GM23338 (cell line): ENCODE measurements around the gene ZNF555. TPM values are rescaled to one million over a fixed set of nuclear protein-coding genes. Genes with fewer than 3 reads are reported as not detected.

ENCODE experiments used
- ATAC-seq: fragments of 200-7000 bp; cut with Tn5 transposase; 3 replicates; pipeline ENCODE4 v1.9.1; 2020
- DNase-seq: peaks from one replicate; pipeline ENCODE4 v3.0.0-alpha.2; 2015; ENCODE audit warnings: low spot score
- H2AFZ ChIP-seq: fragments of 200-600 bp; sonication (generic); 2 replicates; pipeline ENCODE4 v1.8.0; 2016; ENCODE audit warnings: antibody characterized with exemption, mild to moderate bottlenecking, moderate library complexity
- H3F3A ChIP-seq: fragments of 200-600 bp; sonication (generic); replicated peaks from 2 replicates; pipeline ENCODE4 v1.8.0; 2017; ENCODE audit warnings: antibody characterized with exemption, mixed run types, low read depth
- H3K27ac ChIP-seq: fragments of 200-600 bp; sonication (generic); 2 replicates; pipeline ENCODE4 v1.6.1; 2016; ENCODE audit warnings: low read depth
- H3K27me3 ChIP-seq: fragments of 200-600 bp; sonication (generic); 2 replicates; pipeline ENCODE4 v1.8.0; 2016; ENCODE audit warnings: mild to moderate bottlenecking, mixed run types, moderate library complexity; ENCODE audit not compliant: insufficient read depth
- H3K36me3 ChIP-seq: fragments of 200-600 bp; sonication (generic); 2 replicates; pipeline ENCODE4 v1.8.0; 2016; ENCODE audit warnings: mild to moderate bottlenecking; ENCODE audit not compliant: insufficient read depth
- H3K4me1 ChIP-seq: fragments of 200-600 bp; sonication (generic); 2 replicates; pipeline ENCODE4 v1.8.0; 2016; ENCODE audit warnings: mild to moderate bottlenecking, moderate library complexity; ENCODE audit not compliant: insufficient read depth
- H3K4me2 ChIP-seq: fragments of 200-600 bp; sonication (generic); 2 replicates; pipeline ENCODE4 v1.7.1; 2017; ENCODE audit warnings: mixed run types
- H3K4me3 ChIP-seq: fragments of 200-600 bp; sonication (generic); 2 replicates; pipeline ENCODE4 v1.6.1; 2016; ENCODE audit warnings: mixed run types
- H3K79me2 ChIP-seq: fragments of 200-600 bp; sonication (generic); replicated peaks from 2 replicates; pipeline ENCODE4 v1.8.0; 2017; ENCODE audit warnings: mild to moderate bottlenecking; ENCODE audit not compliant: insufficient read depth
- H3K9me2 ChIP-seq: fragments of 200-600 bp; sonication (generic); 2 replicates; pipeline ENCODE4 v1.8.0; 2017; ENCODE audit not compliant: insufficient read depth
- H4K20me1 ChIP-seq: fragments of 200-600 bp; sonication (generic); replicated peaks from 2 replicates; pipeline ENCODE4 v1.8.0; 2017; ENCODE audit warnings: mild to moderate bottlenecking; ENCODE audit not compliant: insufficient read depth
- H3K27ac Mint-ChIP-seq: 2 replicates; pipeline ENCODE4 v1.8.0; 2020; ENCODE audit warnings: inconsistent platforms, mild to moderate bottlenecking, moderate library complexity, mixed read lengths
- H3K27me3 Mint-ChIP-seq: 3 replicates; pipeline ENCODE4 v1.8.0; 2022; ENCODE audit warnings: low read depth, mild to moderate bottlenecking, moderate library complexity, mixed read lengths, inconsistent platforms; ENCODE audit not compliant: insufficient read depth, poor library complexity
- H3K36me3 Mint-ChIP-seq: 3 replicates; pipeline ENCODE4 v1.8.0; 2021; ENCODE audit warnings: low read depth, mild to moderate bottlenecking, inconsistent platforms, moderate library complexity, mixed read lengths
- H3K4me1 Mint-ChIP-seq: 3 replicates; pipeline ENCODE4 v1.8.0; 2020; ENCODE audit warnings: mild to moderate bottlenecking, inconsistent platforms, mixed read lengths
- H3K4me3 Mint-ChIP-seq: 3 replicates; pipeline ENCODE4 v1.8.0; 2021; ENCODE audit warnings: moderate library complexity, mild to moderate bottlenecking, inconsistent platforms, mixed read lengths
- H3K9me3 Mint-ChIP-seq: 3 replicates; pipeline ENCODE4 v1.8.0; 2020; ENCODE audit warnings: moderate library complexity, mild to moderate bottlenecking, inconsistent platforms, mixed read lengths
- POLR2AphosphoS5 ChIP-seq: IDR thresholded peaks from 2 replicates; pipeline ENCODE4 v1.6.1; 2016; ENCODE audit warnings: antibody characterized with exemption, low read depth
- STAT1 ChIP-seq: IDR thresholded peaks from one replicate; pipeline ENCODE4 v1.6.1; 2016; ENCODE audit warnings: antibody characterized with exemption; ENCODE audit not compliant: unreplicated experiment
- polyA plus RNA-seq: library from polyadenylated mRNA; unstranded; fragments of >200 nt; fragmentation: Nextera tagmentation; extraction: Ambion mirVana; gene quantifications from 2 replicates; pipeline ENCODE4 v1.2.1, GENCODE V29; 2016
- total RNA-seq: library from RNA; depleted of rRNA; stranded (reverse); fragments of >200 nt; shearing (Covaris generic); gene quantifications from 2 replicates; pipeline ENCODE4 v1.2.3, GENCODE V29; 2014
- TF ChIP-seq, protein P1 (sequence below): fragments of 250-450 bp; sonication (Bioruptor Pico); IDR thresholded peaks from 2 replicates; pipeline ENCODE4 v1.5.0; 2020; ENCODE audit warnings: mild to moderate bottlenecking, moderate library complexity
- TF ChIP-seq, protein P2 (sequence below), 2 experiments: fragments of 200-600 bp in 1 of 2; sonication (generic) in 1 of 2; conservative IDR thresholded peaks; 2 replicates each; pipeline versions ENCODE4 v1.5.1 to v1.6.1; 2016 to 2017; ENCODE audit warnings: antibody characterized with exemption in 2 of 2, low read depth in 2 of 2, mild to moderate bottlenecking in 2 of 2, moderate library complexity in 1 of 2

Gene ZNF555
- total and polyA plus RNA-seq, 2 experiments from 2014 or later = 3.5 to 7.5 TPM

DNA sequence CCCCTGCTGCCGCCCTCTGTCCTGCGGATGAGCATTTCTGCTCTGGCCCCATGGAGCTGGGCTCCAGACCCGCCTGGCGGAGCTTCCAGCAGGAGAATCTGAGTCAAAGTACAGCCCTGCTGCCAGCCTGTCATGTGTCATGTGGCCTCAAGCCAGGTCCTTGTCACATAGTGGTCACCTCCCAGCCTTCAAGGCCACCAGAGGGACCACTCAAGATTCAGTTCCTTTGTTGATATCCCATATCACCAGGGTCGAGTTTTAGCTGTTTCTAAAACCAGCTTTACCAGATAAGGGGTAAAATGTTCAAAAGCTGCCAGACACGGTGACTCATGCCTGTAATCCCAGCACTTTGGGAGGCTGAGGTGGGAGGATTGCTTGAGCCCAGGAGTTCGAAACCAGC is 42.5 kb upstream of the ZNF555 start (continued):
- TF ChIP-seq, protein P1, sequence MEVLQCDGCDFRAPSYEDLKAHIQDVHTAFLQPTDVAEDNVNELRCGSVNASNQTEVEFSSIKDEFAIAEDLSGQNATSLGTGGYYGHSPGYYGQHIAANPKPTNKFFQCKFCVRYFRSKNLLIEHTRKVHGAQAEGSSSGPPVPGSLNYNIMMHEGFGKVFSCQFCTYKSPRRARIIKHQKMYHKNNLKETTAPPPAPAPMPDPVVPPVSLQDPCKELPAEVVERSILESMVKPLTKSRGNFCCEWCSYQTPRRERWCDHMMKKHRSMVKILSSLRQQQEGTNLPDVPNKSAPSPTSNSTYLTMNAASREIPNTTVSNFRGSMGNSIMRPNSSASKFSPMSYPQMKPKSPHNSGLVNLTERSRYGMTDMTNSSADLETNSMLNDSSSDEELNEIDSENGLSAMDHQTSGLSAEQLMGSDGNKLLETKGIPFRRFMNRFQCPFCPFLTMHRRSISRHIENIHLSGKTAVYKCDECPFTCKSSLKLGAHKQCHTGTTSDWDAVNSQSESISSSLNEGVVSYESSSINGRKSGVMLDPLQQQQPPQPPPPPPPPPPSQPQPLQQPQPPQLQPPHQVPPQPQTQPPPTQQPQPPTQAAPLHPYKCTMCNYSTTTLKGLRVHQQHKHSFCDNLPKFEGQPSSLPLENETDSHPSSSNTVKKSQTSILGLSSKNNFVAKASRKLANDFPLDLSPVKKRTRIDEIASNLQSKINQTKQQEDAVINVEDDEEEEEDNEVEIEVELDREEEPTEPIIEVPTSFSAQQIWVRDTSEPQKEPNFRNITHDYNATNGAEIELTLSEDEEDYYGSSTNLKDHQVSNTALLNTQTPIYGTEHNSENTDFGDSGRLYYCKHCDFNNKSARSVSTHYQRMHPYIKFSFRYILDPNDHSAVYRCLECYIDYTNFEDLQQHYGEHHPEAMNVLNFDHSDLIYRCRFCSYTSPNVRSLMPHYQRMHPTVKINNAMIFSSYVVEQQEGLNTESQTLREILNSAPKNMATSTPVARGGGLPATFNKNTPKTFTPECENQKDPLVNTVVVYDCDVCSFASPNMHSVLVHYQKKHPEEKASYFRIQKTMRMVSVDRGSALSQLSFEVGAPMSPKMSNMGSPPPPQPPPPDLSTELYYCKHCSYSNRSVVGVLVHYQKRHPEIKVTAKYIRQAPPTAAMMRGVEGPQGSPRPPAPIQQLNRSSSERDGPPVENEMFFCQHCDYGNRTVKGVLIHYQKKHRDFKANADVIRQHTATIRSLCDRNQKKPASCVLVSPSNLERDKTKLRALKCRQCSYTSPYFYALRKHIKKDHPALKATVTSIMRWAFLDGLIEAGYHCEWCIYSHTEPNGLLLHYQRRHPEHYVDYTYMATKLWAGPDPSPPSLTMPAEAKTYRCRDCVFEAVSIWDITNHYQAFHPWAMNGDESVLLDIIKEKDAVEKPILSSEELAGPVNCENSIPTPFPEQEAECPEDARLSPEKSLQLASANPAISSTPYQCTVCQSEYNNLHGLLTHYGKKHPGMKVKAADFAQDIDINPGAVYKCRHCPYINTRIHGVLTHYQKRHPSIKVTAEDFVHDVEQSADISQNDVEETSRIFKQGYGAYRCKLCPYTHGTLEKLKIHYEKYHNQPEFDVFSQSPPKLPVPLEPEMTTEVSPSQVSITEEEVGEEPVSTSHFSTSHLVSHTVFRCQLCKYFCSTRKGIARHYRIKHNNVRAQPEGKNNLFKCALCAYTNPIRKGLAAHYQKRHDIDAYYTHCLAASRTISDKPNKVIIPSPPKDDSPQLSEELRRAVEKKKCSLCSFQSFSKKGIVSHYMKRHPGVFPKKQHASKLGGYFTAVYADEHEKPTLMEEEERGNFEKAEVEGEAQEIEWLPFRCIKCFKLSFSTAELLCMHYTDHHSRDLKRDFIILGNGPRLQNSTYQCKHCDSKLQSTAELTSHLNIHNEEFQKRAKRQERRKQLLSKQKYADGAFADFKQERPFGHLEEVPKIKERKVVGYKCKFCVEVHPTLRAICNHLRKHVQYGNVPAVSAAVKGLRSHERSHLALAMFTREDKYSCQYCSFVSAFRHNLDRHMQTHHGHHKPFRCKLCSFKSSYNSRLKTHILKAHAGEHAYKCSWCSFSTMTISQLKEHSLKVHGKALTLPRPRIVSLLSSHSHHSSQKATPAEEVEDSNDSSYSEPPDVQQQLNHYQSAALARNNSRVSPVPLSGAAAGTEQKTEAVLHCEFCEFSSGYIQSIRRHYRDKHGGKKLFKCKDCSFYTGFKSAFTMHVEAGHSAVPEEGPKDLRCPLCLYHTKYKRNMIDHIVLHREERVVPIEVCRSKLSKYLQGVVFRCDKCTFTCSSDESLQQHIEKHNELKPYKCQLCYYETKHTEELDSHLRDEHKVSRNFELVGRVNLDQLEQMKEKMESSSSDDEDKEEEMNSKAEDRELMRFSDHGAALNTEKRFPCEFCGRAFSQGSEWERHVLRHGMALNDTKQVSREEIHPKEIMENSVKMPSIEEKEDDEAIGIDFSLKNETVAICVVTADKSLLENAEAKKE (CRISPR knock-in tag) = no peak
- no peak for TF ChIP-seq STAT1
- TF ChIP-seq, protein P2, sequence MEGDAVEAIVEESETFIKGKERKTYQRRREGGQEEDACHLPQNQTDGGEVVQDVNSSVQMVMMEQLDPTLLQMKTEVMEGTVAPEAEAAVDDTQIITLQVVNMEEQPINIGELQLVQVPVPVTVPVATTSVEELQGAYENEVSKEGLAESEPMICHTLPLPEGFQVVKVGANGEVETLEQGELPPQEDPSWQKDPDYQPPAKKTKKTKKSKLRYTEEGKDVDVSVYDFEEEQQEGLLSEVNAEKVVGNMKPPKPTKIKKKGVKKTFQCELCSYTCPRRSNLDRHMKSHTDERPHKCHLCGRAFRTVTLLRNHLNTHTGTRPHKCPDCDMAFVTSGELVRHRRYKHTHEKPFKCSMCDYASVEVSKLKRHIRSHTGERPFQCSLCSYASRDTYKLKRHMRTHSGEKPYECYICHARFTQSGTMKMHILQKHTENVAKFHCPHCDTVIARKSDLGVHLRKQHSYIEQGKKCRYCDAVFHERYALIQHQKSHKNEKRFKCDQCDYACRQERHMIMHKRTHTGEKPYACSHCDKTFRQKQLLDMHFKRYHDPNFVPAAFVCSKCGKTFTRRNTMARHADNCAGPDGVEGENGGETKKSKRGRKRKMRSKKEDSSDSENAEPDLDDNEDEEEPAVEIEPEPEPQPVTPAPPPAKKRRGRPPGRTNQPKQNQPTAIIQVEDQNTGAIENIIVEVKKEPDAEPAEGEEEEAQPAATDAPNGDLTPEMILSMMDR (conservative IDR thresholded peaks at IDR 0.05; ENCODE audit: low read depth in 2 of 2) = no peak

DNA sequence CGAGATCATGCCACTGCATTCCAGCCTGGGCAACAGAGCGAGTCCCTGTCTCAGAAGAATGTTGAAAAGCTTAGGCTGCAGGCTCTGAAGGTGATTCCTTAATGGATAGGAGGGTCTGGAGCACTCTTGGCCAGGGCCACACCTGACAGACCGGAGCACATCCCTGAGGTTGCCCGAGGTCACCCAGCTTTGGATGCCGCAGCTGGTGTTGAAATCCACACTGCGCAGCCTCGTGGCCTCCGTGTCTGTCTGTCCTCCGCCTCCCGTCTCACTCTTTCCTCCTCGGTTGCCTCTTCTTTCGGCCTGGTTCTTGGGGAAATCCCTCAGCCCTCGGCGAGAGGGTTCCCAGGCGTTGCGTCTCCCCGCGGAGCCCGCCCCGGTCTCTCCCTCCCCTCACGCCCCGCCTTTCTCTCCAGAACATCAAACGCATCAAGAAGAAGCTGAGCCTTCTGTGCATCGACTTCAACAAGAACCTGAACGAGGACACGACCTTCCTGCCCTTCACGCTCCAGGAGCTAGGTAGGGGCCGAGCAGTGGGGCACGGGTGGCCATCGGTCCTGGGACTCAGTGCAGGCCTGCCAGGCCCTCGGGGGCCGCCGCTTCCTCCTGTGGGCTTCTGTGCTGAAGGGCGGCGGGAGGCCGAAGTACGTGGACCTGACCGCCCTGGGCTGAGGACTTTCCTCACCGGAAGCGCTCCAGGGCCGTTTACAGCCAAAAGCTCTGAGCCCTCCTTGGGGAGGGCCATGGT is 41.8 kb upstream of the ZNF555 start:
- Histone ChIP-seq H3F3A (no peaks in the 10 kb centered on the region), H3K27ac (no peak overlapping the region), H3K4me1 (no peaks in the 10 kb centered on the region), H3K79me2 (peaks cover 7% of the 10 kb centered on the region), H2AFZ (no peak overlapping the region), H3K27me3 (no peaks in the 10 kb centered on the region), H3K36me3 (peaks cover 7% of the 10 kb centered on the region), H3K9me2 (no peaks in the 10 kb centered on the region), H4K20me1 (peaks cover 16% of the 10 kb centered on the region; the same call in 1 of the 2 replicates), H3K4me2 (no peak overlapping the region), H3K4me3 (no peak overlapping the region)
- Mint-ChIP-seq H3K27me3 (peaks cover 16% of the 10 kb centered on the region), H3K4me3 (no peak overlapping the region), H3K27ac (no peak overlapping the region), H3K36me3 (peaks cover 75% of the 10 kb centered on the region), H3K9me3 (no peaks in the 10 kb centered on the region), H3K4me1 (peaks cover 6% of the 10 kb centered on the region; the same call in 1 of the 3 replicates)
- no peak for ATAC-seq
- TF ChIP-seq POLR2AphosphoS5 = no peak
- no peak for DNase-seq
